ENCODE data around the gene NXT2.
"Not testable (repeated sequence)": the region's sequence is repeated elsewhere in the genome, so short reads cannot be mapped to it uniquely, and the experiment has no call there.

Gene NXT2

GRCh38 chrX:109536439-109537323 lies at the start of gene NXT2:
TSS of gene NXT2 (plus strand) at chrX:109536844. CDS start at chrX:109537007, 163 bp downstream.
- DNase-seq (ENCODE audit: low read depth) = peak; percentile 66

GRCh38 chrX:109487640-109488039 lies 49.0 kb upstream of the NXT2 start:
- no peak for DNase-seq (ENCODE audit: low read depth)

GRCh38 chrX:109489174-109489573 lies 47.5 kb upstream of the NXT2 start:
- no peak for DNase-seq (ENCODE audit: low read depth)

- DNase-seq (ENCODE audit: low read depth) = no peak
Measured at GRCh38 chrX:109498434-109498833, 38.2 kb upstream of the NXT2 start.

GRCh38 chrX:109501176-109501575 lies 35.5 kb upstream of the NXT2 start:
- DNase-seq (ENCODE audit: low read depth) = no peak

GRCh38 chrX:109508915-109509314 lies 27.7 kb upstream of the NXT2 start:
- DNase-seq (ENCODE audit: low read depth) = no peak

- no peak for DNase-seq (ENCODE audit: low read depth)
Measured at GRCh38 chrX:109511113-109511512, 25.5 kb upstream of the NXT2 start.

- DNase-seq (ENCODE audit: low read depth) = no peak
Measured at GRCh38 chrX:109519001-109519400, 17.6 kb upstream of the NXT2 start.

GRCh38 chrX:109533005-109533404 lies 3.6 kb upstream of the NXT2 start:
- no peak for DNase-seq (ENCODE audit: low read depth)

- DNase-seq (ENCODE audit: low read depth) = no peak
Measured at GRCh38 chrX:109533631-109534030, 3.0 kb upstream of the NXT2 start.

GRCh38 chrX:109534933-109535332 lies 1.7 kb upstream of the NXT2 start:
- DNase-seq (ENCODE audit: low read depth) = no peak

GRCh38 chrX:109535578-109535977 lies 1.1 kb upstream of the NXT2 start:
- DNase-seq (ENCODE audit: low read depth) = no peak

GRCh38 chrX:109537324-109537665 lies 651 bp downstream of the NXT2 start:
- peak; percentile 0 for DNase-seq (ENCODE audit: low read depth)

- not testable (repeated sequence) for DNase-seq (ENCODE audit: low read depth)
Measured at GRCh38 chrX:109539007-109539406, 2.4 kb downstream of the NXT2 start.

GRCh38 chrX:109553862-109554261 lies 17.2 kb downstream of the NXT2 start:
- no peak for DNase-seq (ENCODE audit: low read depth)

- DNase-seq (ENCODE audit: low read depth) = not testable (repeated sequence)
Measured at GRCh38 chrX:109576083-109576482, 39.4 kb downstream of the NXT2 start.

- no peak for DNase-seq (ENCODE audit: low read depth)
Measured at GRCh38 chrX:109577055-109577454, 40.4 kb downstream of the NXT2 start.

GRCh38 chrX:109578916-109579315 lies 42.3 kb downstream of the NXT2 start:
- DNase-seq (ENCODE audit: low read depth) = no peak

- DNase-seq (ENCODE audit: low read depth) = no peak
Measured at GRCh38 chrX:109585488-109585887, 48.8 kb downstream of the NXT2 start.

- no peak for DNase-seq (ENCODE audit: low read depth)
Measured at GRCh38 chrX:109590176-109590575, 53.5 kb downstream of the NXT2 start.
